H1 (cell line): ENCODE data around the gene KIF13A. TPM values are rescaled to one million over a fixed set of nuclear protein-coding genes. Genes with fewer than 3 reads are reported as not detected.
A peak's percentile ranks its signal among the peaks of the same experiment; 100 is the strongest.

Experiments
- CTCF ChIA-PET: fragments of 300-600 bp; sonication (Branson Sonifier 250); formaldehyde crosslinking; loops from one replicate; lab custom pipeline; 2021; ENCODE audit not compliant: partially characterized antibody; lab: Charles Lee
- POLR2A ChIA-PET: fragments of 300-600 bp; sonication (Branson Sonifier 250); formaldehyde crosslinking; loops from one replicate; lab custom pipeline; 2021; ENCODE audit warnings: inconsistent platforms; ENCODE audit not compliant: partially characterized antibody; lab: Charles Lee
- DNase-seq, 2 experiments: peaks; one replicate each; pipeline versions ENCODE4 v3.0.0 to v3.0.0-alpha.2; 2010 to 2022; ENCODE audit warnings: low spot score in 2 of 2, low read depth in 1 of 2, mixed read lengths in 1 of 2
- FAIRE-seq: peaks from 2 replicates; lab custom pipeline; 2011; peaks lifted over from hg19 to GRCh38; lab: Jason Lieb, UNC
- H2AFZ ChIP-seq: 2 replicates; pipeline ENCODE4 v1.8.1; 2012; ENCODE audit warnings: low read length, inconsistent platforms
- H2AK5ac ChIP-seq: 2 replicates; pipeline ENCODE4 v1.6.1; 2013; ENCODE audit warnings: low read depth, low read length
- H2BK120ac ChIP-seq: replicated peaks from 2 replicates; pipeline ENCODE3; 2013; ENCODE audit warnings: low read depth, low read length, inconsistent platforms
- H2BK12ac ChIP-seq: 2 replicates; pipeline ENCODE4 v1.6.1; 2013; ENCODE audit warnings: low read depth, low read length
- H2BK15ac ChIP-seq: 2 replicates; pipeline ENCODE4 v1.6.1; 2013; ENCODE audit warnings: low read length
- H2BK20ac ChIP-seq: 2 replicates; pipeline ENCODE4 v1.6.1; 2013; ENCODE audit warnings: low read length
- H2BK5ac ChIP-seq: 2 replicates; pipeline ENCODE4 v1.6.1; 2013; ENCODE audit warnings: low read depth, low read length
- H3K14ac ChIP-seq: 2 replicates; pipeline ENCODE4 v1.6.1; 2013; ENCODE audit warnings: inconsistent platforms; ENCODE audit not compliant: insufficient read length
- H3K18ac ChIP-seq: 2 replicates; pipeline ENCODE4 v1.6.1; 2013; ENCODE audit warnings: low read length; ENCODE audit errors: extremely low read depth
- H3K23ac ChIP-seq: 2 replicates; pipeline ENCODE4 v1.6.1; 2013; ENCODE audit warnings: inconsistent platforms; ENCODE audit not compliant: insufficient read length
- H3K23me2 ChIP-seq: 2 replicates; pipeline ENCODE4 v1.6.1; 2013; ENCODE audit warnings: low read depth, low read length
- H3K27ac ChIP-seq: 2 replicates; pipeline ENCODE4 v1.6.1; 2011; ENCODE audit warnings: low read depth, low read length, inconsistent platforms
- H3K27me3 ChIP-seq, 4 experiments: replicated peaks in 1 of 4; 1 replicate in 1 of 4; 2 replicates in 3 of 4; pipeline versions ENCODE4 v1.6.1 to v1.8.1; 2011 to 2013; ENCODE audit warnings: low read length in 3 of 4, mild to moderate bottlenecking in 3 of 4, inconsistent platforms in 2 of 4, mixed read lengths in 2 of 4, moderate library complexity in 1 of 4; ENCODE audit not compliant: control insufficient read depth in 3 of 4, insufficient read depth in 3 of 4; ENCODE audit errors: extremely low read depth in 1 of 4
- H3K36me3 ChIP-seq, 4 experiments: 2 replicates each; pipeline versions ENCODE4 v1.6.1 to v1.8.1; 2011 to 2013; ENCODE audit warnings: mild to moderate bottlenecking in 4 of 4, low read length in 3 of 4, moderate library complexity in 2 of 4, control low read depth in 1 of 4, inconsistent platforms in 1 of 4; ENCODE audit not compliant: insufficient read depth in 4 of 4, control insufficient read depth in 2 of 4
- H3K4ac ChIP-seq: replicated peaks from 2 replicates; pipeline ENCODE3; 2013; ENCODE audit warnings: low read length, low read depth, mixed read lengths, inconsistent platforms; ENCODE audit not compliant: insufficient read length
- H3K4me1 ChIP-seq, 4 experiments: replicated peaks in 1 of 4; 1 replicate in 1 of 4; 2 replicates in 3 of 4; pipeline versions ENCODE4 v1.6.1 to v1.8.1; 2011 to 2013; ENCODE audit warnings: low read length in 3 of 4, inconsistent platforms in 2 of 4, mixed read lengths in 1 of 4; ENCODE audit not compliant: insufficient read depth in 4 of 4, control insufficient read depth in 3 of 4
- H3K4me2 ChIP-seq, 2 experiments: 2 replicates each; pipeline versions ENCODE4 v1.6.1 to v1.8.1; 2011 to 2013; ENCODE audit warnings: low read depth in 2 of 2, low read length in 2 of 2, control low read depth in 1 of 2, inconsistent platforms in 1 of 2, mild to moderate bottlenecking in 1 of 2; ENCODE audit not compliant: insufficient read depth in 1 of 2
- H3K4me3 ChIP-seq, 4 experiments: fragments of 200-600, 300-600 bp in 1 of 4; sonication (generic), shearing (Covaris generic), sonication (Bioruptor Twin) in 1 of 4; 2 replicates each; pipeline versions ENCODE4 v1.5.1 to v1.8.1; 2011 to 2016; ENCODE audit warnings: low read length in 4 of 4, low read depth in 3 of 4, control low read depth in 2 of 4, inconsistent platforms in 2 of 4, mild to moderate bottlenecking in 2 of 4, mixed read lengths in 1 of 4, moderate library complexity in 1 of 4; ENCODE audit not compliant: insufficient read depth in 2 of 4; ENCODE audit errors: extremely low read depth in 1 of 4
- H3K56ac ChIP-seq: replicated peaks from 2 replicates; pipeline ENCODE3; 2013; ENCODE audit warnings: low read depth, mild to moderate bottlenecking, mixed read lengths, low read length, inconsistent platforms; ENCODE audit not compliant: insufficient read length
- H3K79me1 ChIP-seq: 2 replicates; pipeline ENCODE4 v1.6.1; 2013; ENCODE audit warnings: low read depth, low read length, control low read depth
- H3K79me2 ChIP-seq, 2 experiments: 2 replicates each; pipeline versions ENCODE4 v1.6.1 to v1.8.1; 2012 to 2013; ENCODE audit warnings: low read length in 2 of 2, mild to moderate bottlenecking in 2 of 2, inconsistent platforms in 1 of 2; ENCODE audit not compliant: insufficient read depth in 2 of 2, control insufficient read depth in 1 of 2
- H3K9ac ChIP-seq, 4 experiments: replicated peaks in 1 of 4; 1 replicate in 1 of 4; 2 replicates in 3 of 4; pipeline versions ENCODE4 v1.6.1 to v1.8.1; 2011 to 2013; ENCODE audit warnings: low read depth in 3 of 4, low read length in 3 of 4, control low read depth in 2 of 4, mild to moderate bottlenecking in 2 of 4, moderate library complexity in 2 of 4, inconsistent platforms in 1 of 4; ENCODE audit errors: extremely low read depth in 1 of 4
- H3K9me3 ChIP-seq, 2 experiments: 2 replicates each; pipeline versions ENCODE4 v1.6.1 to v1.8.1; 2012 to 2013; ENCODE audit warnings: mild to moderate bottlenecking in 2 of 2, moderate library complexity in 2 of 2, control low read depth in 1 of 2, inconsistent platforms in 1 of 2, low read depth in 1 of 2, low read length in 1 of 2, mixed read lengths in 1 of 2; ENCODE audit not compliant: insufficient read depth in 2 of 2
- H4K20me1 ChIP-seq, 2 experiments: replicated peaks in 1 of 2; 2 replicates each; pipeline versions ENCODE3 to v1.8.1; 2011 to 2013; ENCODE audit warnings: inconsistent platforms in 2 of 2, low read length in 2 of 2, mild to moderate bottlenecking in 1 of 2; ENCODE audit not compliant: insufficient read depth in 2 of 2, control insufficient read depth in 1 of 2
- H4K5ac ChIP-seq: 2 replicates; pipeline ENCODE4 v1.6.1; 2013; ENCODE audit warnings: low read length, low read depth, mixed read lengths, inconsistent platforms; ENCODE audit not compliant: insufficient read length
- H4K8ac ChIP-seq: 2 replicates; pipeline ENCODE4 v1.8.0; 2013; ENCODE audit warnings: mild to moderate bottlenecking, moderate library complexity, low read length, inconsistent platforms; ENCODE audit not compliant: insufficient read depth; ENCODE audit errors: extremely low read depth
- H4K91ac ChIP-seq: replicated peaks from 2 replicates; pipeline ENCODE3; 2013; ENCODE audit warnings: low read length, mixed read lengths, inconsistent platforms; ENCODE audit not compliant: insufficient read length
- E2F6 ChIP-seq: IDR thresholded peaks from 2 replicates; pipeline ENCODE4 v1.6.1; 2012; ENCODE audit warnings: inconsistent platforms
- TBP ChIP-seq: IDR thresholded peaks from 2 replicates; pipeline ENCODE4 v1.6.1; 2011; ENCODE audit warnings: low read depth, low read length, improper control_type of control experiment
- WGBS, 2 experiments: shearing (Covaris generic) in 1 of 2; methylation state at CpG; one replicate each; pipeline versions ENCODE4 v1.1.6 to v1.1.7; 2013 to 2015; ENCODE audit warnings: low lambda C conversion rate in 2 of 2, mixed read lengths in 2 of 2, inconsistent platforms in 1 of 2, low coverage in 1 of 2, missing lambda C conversion rate in 1 of 2; ENCODE audit not compliant: insufficient replicate concordance in 2 of 2, insufficient coverage in 1 of 2, insufficient read length in 1 of 2; ENCODE audit errors: extremely low coverage in 1 of 2, missing lambda C conversion rate in 1 of 2; 5-methylcytosine and 5-hydroxymethylcytosine counted together
- polyA plus RNA-seq, 7 experiments: library from polyadenylated mRNA; depleted of rRNA in 3 of 7; stranded (reverse) in 5 of 7; unstranded in 2 of 7; fragments of >200 nt in 5 of 7; fragments of 200-250 nt in 2 of 7; gene quantifications; 1 replicate in 5 of 7; 2 replicates in 1 of 7; 4 replicates in 1 of 7; pipeline versions ENCODE4 v1.2.1 to v1.2.3, GENCODE V29; 2011 to 2013; ENCODE audit warnings: missing spikeins in 2 of 7, mixed read lengths in 2 of 7
- total RNA-seq: library from RNA; stranded (reverse); fragmentation: NEBNext Ultra II Directional; extraction: Animal tissue kit (Norgen Biotek cat#: 25700); gene quantifications from 2 replicates; pipeline ENCODE4 v1.2.1, GENCODE V29; 2021

Gene KIF13A
- total and polyA plus RNA-seq, 2 of the 8 experiments (the other 6 are each of a cell fraction or from before 2014, with no cell fraction given): 14.7 to 40.8 TPM

DNA sequence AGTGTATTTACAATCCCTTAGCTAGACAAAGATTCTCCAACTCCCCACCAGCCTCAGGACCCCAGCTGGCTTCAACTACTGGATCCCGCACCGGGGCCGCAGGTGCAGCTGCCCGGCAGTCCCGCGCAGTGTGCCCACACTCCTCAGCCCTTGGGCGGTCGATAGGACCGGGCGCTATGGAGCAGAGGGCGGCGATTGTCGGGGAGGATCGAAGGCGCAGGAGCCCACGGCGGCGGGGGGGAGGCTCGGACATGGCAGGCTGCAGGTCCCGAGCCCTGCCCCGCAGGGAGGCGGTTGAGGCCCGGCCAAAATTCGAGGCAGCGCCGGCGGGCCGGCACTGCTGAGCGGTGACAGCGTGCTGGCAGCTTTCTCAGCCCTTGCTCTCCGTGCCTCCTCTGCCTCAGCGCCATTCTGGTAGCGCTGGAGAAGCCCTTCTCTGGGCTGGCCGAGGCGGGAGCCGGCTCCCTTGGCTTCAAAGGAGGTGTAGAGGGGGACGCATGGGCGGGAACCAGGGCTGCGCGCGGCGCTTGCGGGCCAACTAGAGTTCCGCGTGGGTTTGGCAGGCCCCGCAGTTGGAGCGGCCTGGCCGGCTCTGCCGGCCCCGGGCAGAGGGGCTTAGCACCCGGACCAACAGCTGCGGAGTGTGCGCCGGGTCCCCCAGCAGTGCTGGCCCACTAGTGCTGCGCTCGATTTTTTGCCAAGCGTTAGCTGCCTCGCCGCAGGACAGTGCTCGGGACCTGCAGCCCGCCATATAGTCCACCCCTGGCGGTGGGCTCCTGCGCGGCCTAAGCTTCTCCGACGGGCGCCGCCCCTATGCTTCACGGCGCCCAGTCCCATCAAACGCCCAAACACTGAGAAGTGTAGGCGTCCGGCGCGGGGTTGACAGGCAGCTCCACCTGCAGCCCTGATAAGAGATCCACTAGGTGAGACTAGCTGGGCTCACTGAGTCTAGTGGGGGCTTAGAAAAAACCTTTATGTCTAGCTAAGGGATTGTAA, 32.4 kb upstream of the KIF13A start:
- POLR2A ChIA-PET: interaction anchor here (1.6 to 2.9 kb wide), 2 partner anchors 9 kb away, joined by 5 to 12 read pairs; no protein-coding TSS in a partner anchor
- FAIRE-seq (no peak), DNase-seq (no peak)
- Histone ChIP-seq H2AK5ac (no peak overlapping the region), H4K8ac (peak overlapping the region; percentile 62), H3K27me3 (no peaks in the 10 kb centered on the region), H3K23me2 (no peaks in the 10 kb centered on the region), H3K4me2 (no peak overlapping the region), H2BK120ac (no peak overlapping the region), H3K56ac (no peak overlapping the region), H3K18ac (0 out of 2 replicates have a peak overlapping the region, but pooled peaks have one; percentile 14), H3K9ac (no peak overlapping the region), H3K4me1 (peaks cover 5 to 18% (median 15%) of the 10 kb centered on the region in 4 experiments), H3K79me1 (no peaks in the 10 kb centered on the region), H3K27ac (no peak overlapping the region), H4K5ac (no peak overlapping the region), H4K20me1 (no peaks in the 10 kb centered on the region), H4K91ac (no peak overlapping the region), H3K9me3 (peaks cover 0 to 8% of the 10 kb centered on the region in 2 experiments; a peak in 1 of 4 replicates), H2BK5ac (no peak overlapping the region), H3K4ac (no peak overlapping the region), H2BK12ac (no peak overlapping the region; the same call in 1 of the 2 replicates), H2AFZ (no peak overlapping the region), H3K4me3 (no peak overlapping the region), H2BK15ac (no peak overlapping the region), H2BK20ac (no peak overlapping the region), H3K36me3 (no peaks in the 10 kb centered on the region), H3K23ac (no peak overlapping the region), H3K14ac (no peak overlapping the region)
- CTCF ChIA-PET: interaction anchor here (1.1 to 2.8 kb wide), 3 partner anchors 9 to 102 kb away, joined by 3 to 10 read pairs (median 4); partner anchors contain the start of gene NHLRC1
- WGBS, 2 experiments: 96% methylated on average over 66 of the region's 75 CpGs; no CpG with 5 or more reads in 1 of the 2 experiments
- TF ChIP-seq TBP (no peak), E2F6 (peak; percentile 75)
- TF ChIP-seq, all 59 proteins: peak for 1
- H3K79me2 ChIP-seq: no peaks in the 10 kb centered on the region
